IPS-NIHi7 (cell line): ENCODE data around the gene HSD17B8.

Experiments
- DNase-seq: peaks from one replicate; pipeline ENCODE4 v3.0.0; 2012; ENCODE audit warnings: mixed read lengths; ENCODE audit errors: extremely low spot score

HSD17B8 gene

DNA sequence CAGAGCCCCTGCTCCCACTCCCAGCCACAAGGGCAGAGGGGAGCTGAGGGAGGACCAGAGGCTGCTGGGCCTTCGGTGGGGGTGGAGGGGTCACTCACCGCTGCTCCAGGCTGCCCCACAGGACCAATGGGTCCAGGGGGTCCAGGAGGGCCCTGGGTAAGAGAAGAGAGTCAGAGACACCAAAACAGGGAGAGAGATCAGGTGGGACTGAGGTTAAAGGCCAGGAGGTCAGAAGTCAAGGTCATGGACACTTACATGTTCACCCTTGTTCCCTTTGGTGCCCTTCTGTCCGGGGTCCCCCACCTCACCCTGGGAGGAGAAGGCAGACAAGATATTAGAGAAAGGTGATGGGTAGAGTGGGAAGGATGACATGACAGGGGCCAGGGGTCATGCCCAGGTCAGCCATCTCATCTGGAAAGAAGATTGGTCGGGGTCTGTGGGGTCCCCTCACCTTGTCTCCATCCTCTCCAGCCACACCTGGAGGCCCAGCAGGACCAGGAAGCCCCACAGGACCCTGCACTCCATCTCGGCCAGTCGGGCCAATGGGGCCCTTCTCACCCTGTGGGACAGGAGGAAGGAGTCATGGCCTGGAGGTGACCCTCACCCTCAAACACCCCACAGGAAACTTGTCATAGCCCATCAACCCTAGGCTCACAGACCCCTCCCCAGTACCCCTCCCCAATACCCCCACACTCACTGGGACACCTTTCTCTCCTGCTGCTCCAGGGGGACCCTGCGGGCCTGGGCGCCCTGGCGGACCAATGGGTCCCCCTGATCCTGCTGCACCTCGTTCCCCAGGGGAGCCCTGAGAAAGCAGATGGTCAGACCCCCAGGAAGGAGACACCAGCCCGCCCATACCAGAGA is 33.2 kb upstream of the HSD17B8 start:
- no peak for DNase-seq

- DNase-seq = no peak
These were observed 32.4 kb upstream of the HSD17B8 start for GRCh38 chr6:33171880-33172687.

DNA sequence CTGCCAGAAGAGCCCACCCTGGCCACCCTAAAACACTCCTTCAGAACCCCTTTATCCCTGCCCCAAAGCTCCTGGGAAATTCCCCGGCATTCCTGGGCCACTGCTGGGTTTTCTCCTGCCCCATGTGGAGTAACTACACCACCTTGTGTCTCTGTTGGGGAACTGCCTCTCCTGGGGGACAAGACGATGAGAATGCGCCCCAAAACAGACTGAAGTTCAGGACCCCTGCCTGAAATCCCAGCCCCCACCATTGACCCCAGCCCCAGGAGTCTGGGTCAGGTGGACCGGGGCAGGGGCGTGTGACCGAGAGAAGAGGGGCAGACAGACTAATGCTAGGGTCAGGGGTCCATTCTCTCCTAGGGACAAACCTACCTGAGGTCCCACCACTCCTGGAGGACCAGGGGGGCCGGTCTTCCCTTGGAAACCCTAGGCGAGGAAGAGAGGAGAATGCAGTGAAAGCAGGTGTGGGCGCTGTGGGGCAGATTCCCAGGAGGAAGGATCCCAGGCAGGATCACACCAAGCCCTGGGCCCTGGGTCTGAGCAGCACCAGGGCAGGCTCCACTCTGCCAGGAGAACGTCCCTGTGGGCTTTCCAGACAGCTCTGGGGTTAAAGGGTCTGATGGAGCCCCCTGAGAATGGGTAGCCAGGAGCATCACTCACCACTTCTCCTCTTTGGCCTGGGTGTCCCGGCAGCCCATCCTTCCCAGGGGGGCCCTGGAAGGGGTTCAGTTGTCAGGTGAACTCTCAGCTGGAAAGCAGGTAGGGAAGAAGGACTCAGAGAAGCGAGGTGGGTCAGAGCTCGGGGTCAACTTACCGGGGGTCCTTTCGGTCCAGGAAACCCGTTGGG is 31.5 kb upstream of the HSD17B8 start:
- peak; percentile 80 for DNase-seq

DNA sequence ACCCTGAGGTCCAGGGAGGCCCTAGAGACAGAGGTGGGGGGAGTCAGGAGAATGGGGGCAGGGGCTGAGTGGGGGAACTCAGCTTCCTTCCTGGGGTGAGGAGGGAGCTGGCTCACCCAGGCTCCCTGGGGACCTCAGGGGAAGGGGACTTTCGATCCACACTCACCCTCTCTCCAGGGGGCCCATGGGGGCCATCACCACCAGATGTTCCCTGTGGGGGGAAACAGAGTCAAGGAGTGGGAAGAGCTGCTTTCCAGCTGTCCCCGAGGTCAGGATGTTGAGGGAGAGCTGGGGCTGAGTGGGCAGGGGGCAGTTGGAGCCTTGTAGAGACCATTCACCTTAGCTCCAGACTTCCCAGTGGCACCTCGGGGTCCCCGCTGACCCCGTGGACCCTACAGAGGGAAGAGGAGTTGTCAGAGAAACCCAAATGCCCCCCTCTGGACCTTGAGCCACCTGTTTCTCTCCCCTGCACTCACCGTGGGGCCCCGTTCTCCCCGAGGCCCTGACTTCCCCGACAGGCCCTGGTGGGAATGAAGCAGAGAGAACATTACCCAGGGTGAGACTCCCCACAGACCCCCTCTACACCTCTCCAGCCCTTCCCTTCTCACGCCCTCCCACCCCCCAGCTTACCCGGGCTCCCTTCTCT is 30.8 kb upstream of the HSD17B8 start:
- DNase-seq = no peak

DNA sequence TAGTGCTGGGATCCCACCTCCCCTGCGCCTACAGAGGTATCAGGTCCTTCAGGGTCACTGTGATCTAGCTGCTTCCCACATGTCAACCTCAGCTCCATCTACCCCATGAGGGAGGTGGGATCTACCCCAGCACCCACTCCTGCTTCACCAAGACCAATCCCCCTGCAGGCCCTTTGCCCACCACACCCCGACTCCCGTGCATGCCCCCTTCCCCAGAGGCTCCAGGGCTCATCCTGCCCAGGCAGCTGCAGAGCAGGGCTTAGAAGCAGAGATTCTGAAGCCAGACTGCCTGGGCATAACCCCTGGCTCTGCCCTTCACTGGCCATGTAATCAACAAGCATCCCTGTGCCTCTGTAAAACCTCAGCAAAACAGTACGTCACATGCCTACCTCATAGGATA is 29.7 kb upstream of the HSD17B8 start:
- DNase-seq = no peak

DNA sequence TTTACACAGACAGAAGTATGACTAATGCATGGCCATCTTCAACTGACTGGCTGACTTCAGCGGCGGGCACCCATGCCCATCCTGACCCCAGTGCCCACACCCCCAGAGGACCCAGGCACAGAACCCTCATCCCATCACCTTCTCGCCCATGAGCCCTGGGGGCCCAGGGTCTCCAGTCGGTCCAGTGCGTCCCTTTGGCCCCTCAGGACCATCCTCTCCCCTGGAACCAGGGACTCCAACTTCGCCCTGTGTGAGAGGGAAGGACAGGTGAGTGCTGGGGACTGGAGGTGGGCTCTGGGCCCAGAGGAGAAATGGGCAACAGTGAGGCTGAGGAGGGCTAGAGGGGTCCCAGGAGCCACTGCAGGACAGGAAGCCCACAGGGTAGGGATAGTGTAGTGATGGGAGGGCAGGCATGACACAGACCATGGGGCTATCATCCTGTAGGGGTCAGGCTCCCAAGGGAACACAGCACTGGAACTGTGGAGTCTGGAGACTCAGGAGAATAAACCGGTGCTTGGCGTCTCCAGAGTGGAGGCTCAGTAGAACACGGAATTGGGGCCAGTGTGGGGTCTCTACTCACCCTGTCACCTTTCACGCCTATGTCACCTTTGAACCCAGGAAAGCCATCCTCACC is 28.9 kb upstream of the HSD17B8 start:
- DNase-seq = peak; percentile 51

GRCh38 chr6:33176906-33177305 is 27.5 kb upstream of the HSD17B8 start:
- DNase-seq = no peak

- DNase-seq = no peak
These were observed 26.7 kb upstream of the HSD17B8 start for GRCh38 chr6:33177552-33178446.

- no peak for DNase-seq
These were observed 25.5 kb upstream of the HSD17B8 start for GRCh38 chr6:33178755-33179475.

- DNase-seq = no peak
These were observed 23.3 kb upstream of the HSD17B8 start for GRCh38 chr6:33181141-33181540.

DNA sequence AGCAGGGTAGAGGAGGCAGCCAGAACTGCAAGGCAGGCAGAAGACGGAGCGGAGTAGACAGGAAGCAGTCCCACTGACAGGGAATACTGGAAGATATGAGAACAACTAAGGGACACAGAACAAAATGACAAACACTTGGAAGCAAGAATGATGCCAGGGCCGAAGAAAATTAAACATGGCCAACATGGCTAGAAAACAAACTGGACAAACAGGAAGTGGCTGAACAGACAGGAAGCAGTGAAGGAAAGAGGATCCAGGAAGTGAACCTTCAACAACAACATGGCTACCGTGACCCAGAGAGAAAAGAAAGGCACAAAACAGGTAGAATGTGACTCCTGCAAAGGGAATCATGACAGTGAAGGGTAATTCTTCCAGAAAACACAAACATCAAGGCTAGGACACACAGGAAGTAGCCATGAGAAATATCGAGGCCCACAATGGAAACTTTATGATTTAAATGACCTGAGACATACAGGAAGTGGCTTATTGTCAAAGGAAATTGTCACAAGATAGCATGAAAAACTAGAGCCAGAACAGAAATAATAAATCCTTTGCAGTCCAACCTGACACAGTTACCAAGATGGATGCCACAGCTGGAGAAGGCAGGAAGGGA is 21.3 kb upstream of the HSD17B8 start:
- no peak for DNase-seq

DNA sequence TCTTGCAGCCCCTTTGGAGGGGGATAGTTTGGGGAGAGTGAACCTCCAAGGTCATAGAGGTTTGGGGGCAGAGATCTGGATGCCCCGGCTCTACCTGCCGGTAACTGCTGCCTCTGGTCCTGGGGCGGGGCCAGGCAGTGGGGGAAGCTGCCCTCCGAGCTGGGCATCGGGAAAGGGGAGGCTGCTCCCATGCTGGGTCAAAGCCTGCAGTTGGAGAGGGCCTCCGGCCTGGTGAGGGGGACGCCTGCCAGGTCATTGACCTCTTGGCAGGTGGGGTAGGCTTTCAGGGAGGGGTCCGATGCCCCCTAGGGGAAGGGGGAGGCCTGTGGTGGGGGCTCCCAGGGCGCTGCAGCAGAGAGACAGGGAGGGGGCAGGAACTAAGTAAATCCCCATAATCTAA is 19.3 kb upstream of the HSD17B8 start:
- no peak for DNase-seq

- DNase-seq = no peak
These were observed 18.7 kb upstream of the HSD17B8 start for GRCh38 chr6:33185654-33186187.

DNA sequence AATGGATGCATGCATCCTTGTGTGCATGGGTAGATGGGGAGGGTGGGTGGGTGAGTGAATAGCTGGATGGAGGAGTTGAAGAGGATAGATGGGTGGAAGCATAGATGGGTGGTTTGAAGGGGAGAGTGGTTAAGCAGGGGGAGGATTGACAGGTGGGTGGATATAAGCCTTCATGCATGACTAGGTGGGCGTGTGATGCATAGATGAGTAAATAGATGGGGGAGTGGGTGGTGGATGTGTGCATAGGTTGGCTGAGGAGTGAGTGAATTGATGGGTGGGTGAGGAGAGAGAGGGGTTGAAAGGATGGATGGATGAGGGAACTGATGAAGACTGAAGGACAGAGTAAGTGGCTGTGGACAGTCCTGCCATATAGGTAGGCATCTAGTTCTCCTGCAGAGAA is 16.6 kb upstream of the HSD17B8 start:
- DNase-seq = no peak

GRCh38 chr6:33189164-33189563 is 15.3 kb upstream of the HSD17B8 start:
- DNase-seq = no peak

DNA sequence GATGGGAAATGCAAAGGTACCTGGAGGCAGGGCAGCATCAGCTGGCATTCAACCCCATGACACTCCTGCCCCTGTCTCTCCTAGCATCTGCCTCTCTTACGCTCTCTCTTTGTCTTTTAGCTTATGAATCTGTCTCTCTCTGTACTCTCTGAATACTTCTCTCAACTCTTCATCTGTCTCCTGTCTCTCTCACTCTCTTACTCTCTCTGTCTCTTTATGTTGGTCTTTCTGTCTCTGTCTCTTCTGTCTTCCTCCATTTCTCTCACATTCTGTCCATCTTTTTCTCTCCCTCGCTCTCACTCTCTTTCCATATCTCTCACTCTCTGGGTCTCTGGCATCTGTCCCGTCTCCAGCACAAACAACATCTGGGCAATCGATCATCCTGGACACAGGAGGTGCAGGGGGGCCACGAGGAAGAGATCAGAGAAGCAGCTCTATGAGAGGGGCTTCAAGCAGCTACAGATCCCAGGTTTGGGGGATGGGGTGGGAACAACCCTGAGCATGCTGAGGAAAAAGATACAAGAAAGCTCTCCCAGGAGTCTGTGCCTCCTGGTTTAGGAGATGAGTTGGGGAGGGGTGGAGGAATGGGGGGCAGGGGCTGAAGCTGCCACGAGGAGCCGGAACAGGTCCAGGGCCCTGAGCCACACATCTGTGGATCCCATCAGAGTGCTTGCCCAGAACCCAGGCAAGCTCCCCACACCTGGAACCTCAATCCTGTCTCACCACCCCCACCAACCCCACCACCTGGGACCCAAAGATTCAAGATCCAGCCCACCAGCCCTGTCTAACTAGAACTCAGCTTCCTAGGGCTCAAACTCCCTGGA is 14.6 kb upstream of the HSD17B8 start:
- no peak for DNase-seq

GRCh38 chr6:33190504-33191107 is 13.8 kb upstream of the HSD17B8 start:
- no peak for DNase-seq
